ENCODE data around the gene TMEM201.
"Not testable (repeated sequence)": the region's sequence is repeated elsewhere in the genome, so short reads cannot be mapped to it uniquely, and the experiment has no call there.

The TMEM201 gene, protein sequence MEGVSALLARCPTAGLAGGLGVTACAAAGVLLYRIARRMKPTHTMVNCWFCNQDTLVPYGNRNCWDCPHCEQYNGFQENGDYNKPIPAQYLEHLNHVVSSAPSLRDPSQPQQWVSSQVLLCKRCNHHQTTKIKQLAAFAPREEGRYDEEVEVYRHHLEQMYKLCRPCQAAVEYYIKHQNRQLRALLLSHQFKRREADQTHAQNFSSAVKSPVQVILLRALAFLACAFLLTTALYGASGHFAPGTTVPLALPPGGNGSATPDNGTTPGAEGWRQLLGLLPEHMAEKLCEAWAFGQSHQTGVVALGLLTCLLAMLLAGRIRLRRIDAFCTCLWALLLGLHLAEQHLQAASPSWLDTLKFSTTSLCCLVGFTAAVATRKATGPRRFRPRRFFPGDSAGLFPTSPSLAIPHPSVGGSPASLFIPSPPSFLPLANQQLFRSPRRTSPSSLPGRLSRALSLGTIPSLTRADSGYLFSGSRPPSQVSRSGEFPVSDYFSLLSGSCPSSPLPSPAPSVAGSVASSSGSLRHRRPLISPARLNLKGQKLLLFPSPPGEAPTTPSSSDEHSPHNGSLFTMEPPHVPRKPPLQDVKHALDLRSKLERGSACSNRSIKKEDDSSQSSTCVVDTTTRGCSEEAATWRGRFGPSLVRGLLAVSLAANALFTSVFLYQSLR

DNA sequence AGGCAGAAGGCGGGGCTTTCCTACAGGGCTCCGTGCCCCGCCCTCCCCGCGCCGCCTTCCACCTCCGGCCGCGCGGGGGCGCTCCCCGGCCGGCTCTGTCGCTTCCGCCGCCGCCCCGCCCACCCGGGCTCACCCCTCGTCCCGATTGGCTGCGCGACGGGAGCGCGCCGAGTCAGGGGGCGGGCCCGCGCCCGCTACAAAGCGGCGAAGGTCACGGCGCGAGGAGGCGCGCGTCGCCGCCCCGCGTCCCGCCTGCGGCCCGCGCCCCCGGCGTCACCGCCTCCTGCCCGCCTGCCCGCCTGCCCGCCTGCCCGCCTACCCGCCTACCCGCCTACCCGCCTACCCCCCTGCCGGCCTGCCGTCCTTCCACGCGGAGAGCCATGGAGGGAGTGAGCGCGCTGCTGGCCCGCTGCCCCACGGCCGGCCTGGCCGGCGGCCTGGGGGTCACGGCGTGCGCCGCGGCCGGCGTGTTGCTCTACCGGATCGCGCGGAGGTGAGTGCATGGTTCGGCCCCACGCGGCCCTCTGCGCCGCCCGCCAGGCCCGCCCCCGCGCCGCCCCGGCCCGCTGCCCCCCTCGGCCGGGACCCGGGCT, at the start of gene TMEM201:
Gene TMEM201 (plus strand): TSS at position 361 of the 593 bp plus-strand sequence. CDS start 20 bp downstream, at position 381.
- DNase-seq (ENCODE audit: low read depth) = peak; percentile 93

DNA sequence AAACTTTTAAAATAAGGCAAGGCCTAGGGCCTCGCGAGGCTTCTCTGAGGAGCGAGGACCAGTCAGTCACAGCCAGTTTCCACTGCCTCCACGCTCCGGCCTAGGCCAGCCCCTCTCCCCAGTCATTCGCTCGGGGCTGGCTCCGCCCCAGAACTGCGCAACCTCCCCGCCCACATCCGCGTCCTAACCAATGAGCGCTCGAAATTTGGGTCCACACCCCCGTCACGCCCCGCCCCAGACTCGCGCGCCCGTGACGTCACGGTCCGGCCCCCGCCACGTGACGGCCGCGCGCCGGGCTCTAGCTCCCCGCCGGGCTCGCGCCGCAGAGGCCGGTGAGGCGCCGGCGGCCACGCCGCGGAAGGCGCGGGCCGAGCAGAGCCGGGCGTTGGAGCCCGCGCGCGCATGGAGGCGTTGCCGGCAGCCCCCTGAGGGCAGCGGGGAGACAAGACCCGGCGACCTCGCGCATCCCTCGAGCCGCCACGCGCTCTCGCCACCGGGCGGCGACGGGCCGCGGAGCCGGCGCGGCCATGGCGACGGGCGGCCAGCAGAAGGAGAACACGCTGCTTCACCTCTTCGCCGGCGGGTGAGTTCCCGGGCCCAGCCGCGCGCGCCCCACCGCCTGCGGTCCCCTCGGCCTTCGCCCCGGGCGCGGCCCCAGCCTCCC, 49.4 kb upstream of the TMEM201 start, which contains the start of gene SLC25A33:
Gene SLC25A33 (plus strand): TSS at position 301 of the 664 bp plus-strand sequence. CDS start 227 bp downstream, at position 528.
- DNase-seq (ENCODE audit: low read depth) = peak; percentile 93

DNA sequence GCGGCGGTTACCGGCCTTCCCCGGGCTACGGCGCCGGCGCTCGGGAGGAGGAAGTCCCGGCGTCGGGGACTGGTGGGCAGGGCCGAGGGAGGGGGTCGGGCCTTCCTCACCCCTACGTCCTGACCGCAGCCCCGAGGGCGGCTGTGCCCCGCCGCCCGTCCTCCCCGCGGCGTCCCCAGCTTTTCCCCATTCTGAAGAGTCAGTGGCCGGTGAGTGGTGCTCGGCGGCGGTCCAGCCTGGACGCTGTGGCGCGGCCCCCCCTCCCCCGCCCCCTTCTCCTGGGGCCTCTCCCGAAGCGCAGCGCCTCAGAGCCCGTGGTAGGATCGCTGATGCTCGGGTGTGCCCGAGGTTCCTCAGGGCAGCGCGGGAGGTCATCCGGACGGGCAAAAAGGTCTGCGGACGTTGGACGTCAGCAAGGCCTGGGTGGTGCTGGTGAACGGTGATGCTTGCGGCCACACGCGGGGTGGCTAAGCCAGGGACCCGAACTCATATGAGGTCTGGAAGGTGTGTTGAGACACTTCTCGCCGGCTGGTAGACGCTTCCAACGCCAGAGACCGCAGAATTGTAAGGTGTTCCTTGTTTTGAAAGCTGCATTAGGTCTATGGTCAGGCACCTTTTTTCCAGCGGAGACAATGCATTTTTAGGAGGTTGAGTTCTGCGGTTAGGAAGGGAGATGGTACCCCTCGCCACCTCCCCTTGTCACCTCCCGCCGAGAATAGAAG, 48.7 kb upstream of the TMEM201 start:
- DNase-seq (ENCODE audit: low read depth) = peak; percentile 46

DNA sequence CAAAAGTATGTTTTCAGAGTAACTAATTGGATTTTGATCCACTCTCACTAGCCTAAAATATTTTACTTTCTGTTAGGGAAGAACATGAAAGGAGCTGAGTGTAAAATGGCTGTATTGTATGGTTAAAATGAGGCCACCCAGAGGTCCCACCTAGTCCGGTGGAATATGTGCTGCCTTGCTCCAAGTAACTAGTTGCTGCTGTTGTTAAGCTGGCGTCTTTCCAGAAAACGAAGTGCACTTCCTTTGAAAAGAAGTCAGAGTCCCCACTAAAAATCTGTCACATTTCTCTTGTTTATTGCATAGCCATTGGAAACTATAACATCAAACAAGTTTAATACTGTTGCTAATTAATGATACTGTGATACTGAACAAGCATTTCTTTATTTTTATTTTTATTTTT, 46.3 kb upstream of the TMEM201 start:
- no peak for DNase-seq (ENCODE audit: low read depth)

DNA sequence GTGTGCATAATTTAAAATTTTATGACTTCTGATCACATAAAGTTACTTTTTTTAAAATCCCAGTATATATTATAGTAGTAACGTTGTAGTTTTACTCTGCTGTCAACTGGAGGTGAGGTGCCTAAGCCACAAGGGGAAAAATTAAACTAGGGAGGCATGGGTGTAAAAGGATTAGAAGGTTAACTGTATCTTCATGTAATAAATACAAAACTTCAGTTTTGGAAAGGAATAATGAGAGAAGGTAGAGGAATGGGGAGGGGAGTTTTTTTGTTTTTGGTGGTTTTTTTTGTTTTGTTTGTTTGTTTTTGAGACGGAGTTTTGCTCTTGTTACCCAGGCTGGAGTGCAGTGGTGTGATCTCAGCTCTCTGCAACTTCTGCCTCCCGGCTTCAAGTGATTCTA, 43.8 kb upstream of the TMEM201 start:
- DNase-seq (ENCODE audit: low read depth) = no peak

DNA sequence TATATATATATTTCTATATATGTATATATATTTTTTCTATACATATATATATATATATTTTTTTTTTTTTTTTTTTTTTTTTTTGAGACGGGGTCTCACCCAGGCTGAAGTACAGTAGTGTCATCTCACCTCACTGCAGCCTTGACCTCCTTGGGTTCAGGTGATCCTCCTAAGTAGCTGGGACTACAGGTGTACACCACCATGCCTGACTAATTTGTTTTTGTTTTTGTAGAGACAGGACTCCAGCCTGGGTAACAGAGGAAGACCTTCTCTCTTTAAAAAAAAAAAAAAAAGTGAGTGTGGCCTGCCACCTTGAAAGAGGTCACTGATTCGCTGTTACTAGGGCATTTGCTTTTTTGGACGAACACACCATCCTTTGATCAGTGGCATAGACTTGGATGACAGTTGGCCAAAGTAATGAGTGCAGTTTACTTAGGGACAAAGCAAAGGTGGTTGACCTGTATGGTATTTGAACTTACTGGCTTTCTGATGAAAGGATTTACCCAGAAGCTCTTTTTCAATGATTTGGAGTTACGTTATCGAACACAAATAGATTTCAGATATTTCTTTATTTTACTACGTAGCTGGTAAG, 38.7 kb upstream of the TMEM201 start:
- no peak for DNase-seq (ENCODE audit: low read depth)

DNA sequence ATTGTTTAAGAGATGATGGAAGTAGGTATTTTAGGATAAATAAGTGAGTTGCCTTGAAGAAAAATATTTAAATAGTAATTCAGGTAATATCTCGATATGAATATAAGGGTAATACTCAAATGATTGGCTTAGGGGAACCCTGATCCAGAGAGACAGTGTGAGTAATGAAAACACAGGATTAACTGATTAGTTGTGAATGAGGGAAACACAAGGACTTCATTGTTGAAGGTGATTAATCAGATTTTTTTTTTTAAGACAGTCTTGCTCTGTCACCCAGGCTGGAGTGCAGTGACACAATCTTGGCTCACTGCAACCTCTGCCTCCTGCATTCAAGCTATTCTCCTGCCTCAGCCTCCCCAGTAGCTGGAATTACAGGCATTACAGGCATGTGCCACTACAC, 36.7 kb upstream of the TMEM201 start:
- DNase-seq (ENCODE audit: low read depth) = no peak

DNA sequence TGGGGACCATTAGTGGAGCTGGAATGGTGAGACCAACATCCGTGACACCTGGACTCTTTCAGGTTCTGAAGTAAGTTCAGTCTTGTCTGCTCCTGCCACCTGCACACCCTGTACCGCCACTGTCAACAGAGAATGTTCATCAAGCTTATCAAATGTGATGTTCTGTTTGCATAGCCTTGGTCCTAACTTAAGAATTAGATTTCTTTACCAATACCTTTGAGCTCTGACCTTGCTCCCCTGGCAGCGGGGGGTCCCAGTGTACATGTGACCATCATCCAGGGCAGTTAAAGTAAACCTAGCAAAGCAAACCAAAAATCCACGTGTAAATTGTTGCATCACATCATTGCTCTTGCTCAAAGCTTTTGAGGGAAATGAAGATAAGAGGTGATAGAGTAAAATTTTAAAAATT, 35.0 kb upstream of the TMEM201 start:
- no peak for DNase-seq (ENCODE audit: low read depth)

DNA sequence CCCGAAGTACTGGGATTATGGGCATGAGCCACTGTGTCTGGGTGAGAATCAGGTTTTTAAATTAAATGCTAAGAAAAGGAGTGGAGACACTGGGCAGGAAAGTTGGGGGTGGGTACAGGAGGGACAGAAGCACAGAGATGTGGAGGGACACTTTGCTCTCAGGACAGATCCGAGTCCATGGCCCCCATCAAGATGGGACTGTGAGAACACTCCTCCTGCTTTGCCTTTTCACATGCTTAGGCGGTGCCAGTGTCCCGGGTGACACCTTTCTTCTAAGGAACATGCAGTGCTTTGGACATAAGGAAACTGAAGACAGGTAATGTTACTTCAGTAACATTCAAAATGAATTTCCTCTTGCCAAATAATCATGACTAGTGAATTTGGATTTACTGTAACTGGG, 32.8 kb upstream of the TMEM201 start:
- no peak for DNase-seq (ENCODE audit: low read depth)

DNA sequence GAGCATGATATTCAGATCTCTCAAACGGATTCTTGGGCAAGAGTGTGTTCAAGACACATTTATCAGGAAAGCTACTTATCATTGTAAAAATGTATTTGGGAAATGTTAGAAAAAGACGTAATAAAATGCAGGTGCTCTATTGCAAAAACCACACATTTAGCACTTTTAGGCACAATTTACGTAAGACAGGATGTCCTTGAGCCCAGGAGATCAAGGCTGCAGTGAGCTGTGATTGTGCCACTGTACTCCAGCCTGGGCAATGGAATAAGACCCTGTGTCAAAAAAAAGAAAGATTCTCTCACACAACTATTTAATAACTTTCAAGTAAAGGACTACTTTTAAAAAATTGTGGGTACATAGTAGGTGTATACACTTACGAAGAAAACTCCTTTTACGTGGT, 31.1 kb upstream of the TMEM201 start:
- no peak for DNase-seq (ENCODE audit: low read depth)

DNA sequence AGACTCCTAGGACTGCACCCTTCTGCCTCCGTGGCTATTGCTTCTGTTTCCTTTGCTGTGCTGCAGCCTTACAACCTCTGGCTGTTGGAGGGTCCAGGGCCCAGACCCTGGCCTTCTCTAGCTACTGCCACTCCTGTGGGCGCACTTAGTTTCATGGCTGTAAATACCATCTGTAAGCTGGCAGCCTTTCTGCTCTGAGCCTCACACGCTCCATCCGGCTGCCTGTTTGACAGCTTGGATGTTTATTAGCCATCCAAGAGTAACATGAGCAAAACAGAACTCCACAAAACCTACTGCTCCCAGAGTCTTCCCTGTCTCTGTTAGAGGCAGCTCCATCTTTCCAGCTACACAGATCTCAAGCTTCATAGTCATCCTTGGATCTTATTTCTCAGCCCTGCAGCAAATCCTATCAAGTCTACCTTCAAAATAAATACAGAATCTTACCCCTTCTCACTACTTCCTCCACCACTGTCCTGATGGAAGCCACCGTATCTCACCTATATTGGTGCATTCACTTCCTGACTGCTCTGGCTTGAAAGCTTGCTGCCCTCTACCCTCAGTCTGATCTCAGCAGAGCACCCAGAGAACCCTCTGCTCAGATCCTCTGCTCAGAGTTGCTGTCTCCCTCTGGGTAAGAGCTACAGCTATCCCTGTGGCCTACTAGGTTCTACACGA, 30.3 kb upstream of the TMEM201 start:
- no peak for DNase-seq (ENCODE audit: low read depth)

DNA sequence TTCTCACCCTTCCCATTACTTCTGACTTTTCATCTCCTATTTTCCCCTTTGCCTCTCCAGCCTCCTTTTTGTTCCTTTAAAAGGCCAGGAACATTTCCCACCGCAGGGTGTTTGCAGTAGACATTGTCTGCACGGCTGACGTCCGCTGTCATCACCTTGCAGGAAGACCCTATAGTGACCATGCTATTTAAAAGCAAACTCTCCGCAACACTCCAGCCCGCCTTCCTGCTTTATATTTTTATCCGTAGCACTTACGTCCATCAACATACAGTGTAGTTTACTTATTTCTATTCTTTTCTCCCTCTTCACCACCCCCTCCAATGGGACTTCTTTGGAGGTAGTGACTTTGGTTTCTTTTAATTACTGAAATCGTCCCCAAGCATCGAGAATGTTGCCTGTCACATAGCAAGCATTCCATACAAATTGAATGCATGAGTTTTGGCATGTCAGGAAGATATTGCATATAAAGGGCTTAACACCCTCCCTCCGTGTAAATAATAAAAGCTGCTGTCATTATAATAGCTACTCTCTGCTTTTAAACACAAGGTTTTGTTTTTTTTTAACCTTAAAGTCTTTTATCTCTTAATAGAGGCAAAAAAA, 29.7 kb upstream of the TMEM201 start:
- no peak for DNase-seq (ENCODE audit: low read depth)

DNA sequence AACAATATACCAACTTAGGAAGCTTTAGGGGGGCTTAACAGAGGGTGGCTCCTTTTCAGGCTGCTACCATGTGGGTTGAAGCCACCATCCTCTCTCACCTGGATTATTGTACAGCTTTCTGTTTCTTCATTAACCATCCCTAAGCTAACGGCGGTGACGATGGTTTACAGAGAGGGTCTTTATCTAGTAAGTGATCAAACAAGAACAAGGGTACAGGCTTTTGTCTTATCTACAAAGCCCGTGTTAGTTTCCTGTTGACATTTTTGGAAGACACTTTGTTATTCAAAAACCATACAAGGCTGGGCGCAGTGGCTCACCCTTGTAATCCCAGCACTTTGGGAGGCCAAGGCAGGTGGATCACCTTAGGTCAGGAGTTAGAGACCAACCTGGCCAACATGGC, 29.0 kb upstream of the TMEM201 start:
- no peak for DNase-seq (ENCODE audit: low read depth)

DNA sequence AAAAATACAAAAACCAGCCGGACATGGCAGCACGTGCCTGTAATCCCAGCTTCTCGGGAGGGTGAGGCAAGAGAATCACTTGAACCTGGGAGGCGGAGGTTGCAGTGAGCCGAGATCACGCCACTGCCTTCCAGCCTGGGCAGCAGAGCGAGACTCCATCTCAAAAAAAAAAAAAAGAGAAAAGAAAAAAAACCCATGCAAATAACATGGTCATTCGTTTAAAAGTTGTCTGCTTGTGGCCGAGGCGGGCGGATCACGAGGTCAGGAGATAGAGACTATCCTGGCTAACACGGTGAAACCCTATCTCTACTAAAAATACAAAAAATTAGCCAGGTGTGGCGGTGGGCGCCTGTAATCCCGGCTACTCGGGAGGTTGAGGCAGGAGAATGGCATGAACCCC, 28.6 kb upstream of the TMEM201 start:
- DNase-seq (ENCODE audit: low read depth) = not testable (repeated sequence)

DNA sequence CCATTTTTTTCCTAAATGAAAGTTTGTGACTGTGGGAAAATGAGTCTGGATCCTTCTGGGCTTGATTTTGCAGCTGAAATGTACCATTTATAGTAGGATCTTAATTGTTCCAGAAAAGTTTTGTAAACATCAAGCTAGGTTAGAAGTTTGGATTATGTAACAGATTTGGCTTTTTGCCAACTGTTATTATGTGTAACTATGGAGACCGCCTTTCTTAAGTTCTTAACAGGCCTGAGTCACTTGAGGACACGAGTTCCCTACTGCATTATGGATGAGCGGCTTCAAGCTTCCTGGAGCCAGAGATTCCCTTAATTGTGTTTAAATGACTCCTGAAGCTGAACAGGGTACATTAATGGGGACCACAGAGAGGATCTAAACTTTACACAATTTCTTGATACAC, 27.3 kb upstream of the TMEM201 start:
- DNase-seq (ENCODE audit: low read depth) = no peak

DNA sequence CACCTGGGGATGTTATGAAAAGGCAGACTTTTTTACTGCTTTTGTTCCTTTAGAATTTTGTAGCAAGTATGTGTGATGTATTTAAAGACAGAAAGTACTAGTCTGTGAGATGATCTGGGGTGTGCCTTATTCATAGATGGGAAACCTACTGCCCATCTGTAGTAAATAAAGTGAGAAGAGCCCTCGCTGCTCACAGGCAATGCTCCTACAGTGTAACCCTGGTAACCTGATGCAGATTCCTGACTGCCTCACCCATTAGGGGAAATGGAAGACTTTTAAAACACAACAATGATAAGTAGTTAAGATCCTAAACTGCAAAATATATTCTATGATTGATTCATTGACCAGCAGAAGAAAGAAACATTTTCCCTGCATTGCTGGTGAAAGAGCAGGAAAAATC, 19.4 kb upstream of the TMEM201 start:
- DNase-seq (ENCODE audit: low read depth) = no peak

DNA sequence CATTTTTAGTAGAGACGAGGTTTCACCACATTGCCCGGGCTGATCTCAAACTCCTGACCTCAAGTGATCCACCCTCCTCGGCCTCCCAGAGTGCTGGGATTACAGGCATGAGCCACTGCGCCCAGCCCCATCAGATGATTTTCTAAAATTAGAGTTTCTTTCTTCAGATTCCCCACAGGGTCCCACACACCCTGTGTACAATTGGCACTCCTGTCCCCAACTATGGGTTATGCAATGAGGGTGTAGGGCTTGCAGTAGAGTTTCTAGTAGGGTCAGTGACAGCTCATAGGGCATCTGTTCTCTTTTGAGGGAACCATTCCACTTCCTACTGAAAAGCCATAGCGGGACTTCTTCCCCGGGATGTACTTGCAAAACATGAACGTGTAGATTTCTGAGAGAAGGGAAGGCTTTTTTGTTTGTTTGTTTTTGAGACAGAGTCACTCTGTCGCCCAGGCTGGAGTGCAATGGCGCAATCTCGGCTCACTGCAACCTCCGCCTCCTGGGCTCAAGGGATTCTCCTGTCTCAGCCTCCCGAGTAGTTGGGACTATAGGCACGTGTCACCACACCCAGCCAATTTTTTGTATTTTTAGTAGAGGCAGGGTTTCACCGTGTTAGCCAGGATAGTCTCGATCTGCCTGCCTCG, 17.7 kb upstream of the TMEM201 start:
- DNase-seq (ENCODE audit: low read depth) = not testable (repeated sequence)

DNA sequence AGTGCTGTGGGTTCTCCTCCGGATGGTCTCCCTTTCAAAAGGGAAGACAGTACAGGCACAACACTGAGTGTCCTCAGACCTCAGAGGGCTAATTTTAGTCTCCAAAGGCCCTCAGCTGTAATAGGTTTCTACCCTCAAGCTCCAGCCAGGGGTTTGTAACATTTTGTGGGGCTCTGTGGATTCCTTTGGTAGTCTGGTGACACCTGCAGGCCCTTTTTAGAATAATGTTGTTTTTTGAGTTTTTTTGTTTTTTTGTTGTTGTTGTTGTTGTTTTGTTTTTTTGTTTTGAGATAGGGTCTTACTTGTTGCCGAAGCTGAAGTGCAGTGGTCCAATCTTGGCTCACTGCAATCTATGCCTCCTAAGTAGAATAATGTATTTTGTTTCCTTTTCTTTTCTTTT, 15.0 kb upstream of the TMEM201 start:
- DNase-seq (ENCODE audit: low read depth) = no peak

DNA sequence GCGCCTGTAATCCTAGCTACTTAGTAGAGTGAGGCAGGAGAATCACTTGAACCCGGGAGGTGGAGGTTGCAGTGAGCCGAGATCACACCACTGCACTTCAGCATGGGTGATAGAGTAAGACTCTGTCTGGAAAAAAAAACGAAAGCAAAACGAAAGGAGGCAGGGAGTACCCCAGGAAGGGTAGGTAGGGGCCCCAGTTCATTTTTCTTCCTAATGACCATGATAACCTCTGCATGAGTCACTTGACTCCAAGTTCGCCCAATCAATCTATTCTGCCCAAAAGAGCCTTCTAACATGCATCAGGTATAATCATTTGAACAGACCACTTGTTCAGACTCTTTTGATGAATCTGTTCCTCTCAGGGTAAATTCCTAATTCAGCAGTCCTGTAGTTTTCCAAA, 13.2 kb upstream of the TMEM201 start:
- DNase-seq (ENCODE audit: low read depth) = no peak

DNA sequence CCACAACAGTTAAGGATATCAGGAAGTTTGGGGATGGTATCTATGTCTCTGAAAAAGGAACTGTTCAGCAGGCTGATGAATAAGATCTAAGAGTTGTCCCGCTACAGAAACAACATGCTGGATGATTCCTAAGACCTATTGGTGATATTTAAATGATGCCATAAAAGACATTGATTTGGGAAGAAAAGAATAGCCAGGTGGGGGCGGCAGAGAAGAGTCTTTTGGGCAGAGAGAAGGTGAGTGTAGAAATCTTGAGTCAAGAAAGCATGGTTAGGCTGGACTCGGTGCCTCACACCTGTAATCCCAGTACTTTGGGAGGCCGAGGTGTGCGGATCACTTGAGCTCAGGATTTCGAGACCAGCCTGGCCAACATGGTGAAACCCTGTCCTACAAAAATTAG, 11.8 kb upstream of the TMEM201 start:
- no peak for DNase-seq (ENCODE audit: low read depth)
